Measurements from ENCODE around the gene UBE3D. TPM values are rescaled to one million over a fixed set of nuclear protein-coding genes. Genes with fewer than 3 reads are reported as not detected.
A peak's percentile ranks its signal among the peaks of the same experiment; 100 is the strongest.

Gene UBE3D
- total and polyA plus RNA-seq, 2 experiments from 2014 or later, result 17.5 to 31.4 TPM

- TF ChIP-seq CTCF (conservative IDR thresholded peaks at IDR 0.05; ENCODE audit: low read depth in 2 of 2) (no peak), STAT1 (IDR thresholded peaks at IDR 0.05; ENCODE audit: unreplicated experiment) (no peak)
Observed at GRCh38 chr6:82921258-82921657, 144.4 kb downstream of the UBE3D start (continued).

DNA sequence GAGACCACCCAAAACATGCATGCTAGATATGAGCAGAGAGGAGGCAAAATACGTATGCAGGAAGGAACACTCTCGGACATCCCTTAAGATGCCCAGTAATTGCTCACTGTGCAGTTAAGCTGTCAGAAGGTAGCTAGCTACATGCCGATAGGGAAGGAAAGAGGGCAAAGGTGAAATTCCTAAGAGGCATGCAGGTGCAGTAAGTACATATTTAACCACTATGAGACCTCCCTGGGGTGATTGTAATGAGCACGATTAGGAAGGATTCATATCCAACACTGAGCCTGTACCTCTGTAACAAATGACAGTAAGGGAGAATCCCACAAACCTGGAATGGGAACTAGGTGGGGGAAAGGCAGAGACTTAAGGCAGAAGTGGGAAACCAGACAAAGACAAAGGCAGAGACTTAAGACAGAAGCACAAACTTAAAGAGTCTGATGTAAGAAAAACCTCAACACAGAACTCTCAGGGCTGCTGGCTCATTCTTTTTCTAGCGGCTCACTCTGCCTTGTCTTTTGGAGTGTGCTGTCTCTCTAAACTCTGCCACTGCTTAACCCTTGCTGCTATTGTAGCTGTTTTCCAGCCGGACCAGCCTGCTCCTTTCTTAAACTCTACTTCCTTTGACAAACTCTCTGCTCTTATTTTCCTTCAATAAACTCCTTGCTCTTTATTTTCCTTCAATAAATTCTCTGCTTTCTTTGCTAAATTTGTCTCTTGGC is 148.1 kb downstream of the UBE3D start:
- H3K4me2 ChIP-seq, result no peak overlapping the region
- peak; percentile 12 for DNase-seq (ENCODE audit: low spot score)
- H3K4me1 Mint-ChIP-seq, result peaks cover 8% of the 10 kb centered on the region; the same call in 2 of the 3 replicates
- H3K4me3 ChIP-seq, result no peak overlapping the region
- H3F3A ChIP-seq (replicated peaks; ENCODE audit: low read depth), result no peaks in the 10 kb centered on the region
- peaks cover 14% of the 10 kb centered on the region for H3K9me3 Mint-ChIP-seq
- peaks cover 36% of the 10 kb centered on the region for H3K36me3 Mint-ChIP-seq (ENCODE audit: low read depth)
- no peak; the same call in 2 of the 3 replicates for ATAC-seq
- H4K20me1 ChIP-seq (replicated peaks; ENCODE audit: insufficient read depth), result no peaks in the 10 kb centered on the region
- 0 out of 2 replicates have a peak, but pooled peaks cover 7% of the 10 kb centered on the region for H3K36me3 ChIP-seq (ENCODE audit: insufficient read depth)
- no peaks in the 10 kb centered on the region for H3K27me3 ChIP-seq (ENCODE audit: insufficient read depth)
- no peak overlapping the region for H3K27ac ChIP-seq (ENCODE audit: low read depth)
- TF ChIP-seq STAT1 (IDR thresholded peaks at IDR 0.05; ENCODE audit: unreplicated experiment) (no peak), EZH2 (IDR thresholded peaks at IDR 0.05; ENCODE audit: low read depth, unreplicated experiment) (no peak), ZNF114 (CRISPR knock-in tag; IDR thresholded peaks at IDR 0.05) (no peak), ETS1 (IDR thresholded peaks at IDR 0.05) (no peak), ZNF331 (CRISPR knock-in tag; IDR thresholded peaks at IDR 0.05; ENCODE audit: low read depth) (no peak), CTCF (conservative IDR thresholded peaks at IDR 0.05; ENCODE audit: low read depth in 2 of 2) (no peak), NANOG (IDR thresholded peaks at IDR 0.05; ENCODE audit: borderline replicate concordance) (no peak), CREB1 (CRISPR knock-in tag; IDR thresholded peaks at IDR 0.05; ENCODE audit: low read depth) (no peak), JUNB (IDR thresholded peaks at IDR 0.05; ENCODE audit: unreplicated experiment) (no peak), EZH2phosphoT487 (IDR thresholded peaks at IDR 0.05; ENCODE audit: unreplicated experiment) (no peak)
- TF ChIP-seq, protein P1, sequence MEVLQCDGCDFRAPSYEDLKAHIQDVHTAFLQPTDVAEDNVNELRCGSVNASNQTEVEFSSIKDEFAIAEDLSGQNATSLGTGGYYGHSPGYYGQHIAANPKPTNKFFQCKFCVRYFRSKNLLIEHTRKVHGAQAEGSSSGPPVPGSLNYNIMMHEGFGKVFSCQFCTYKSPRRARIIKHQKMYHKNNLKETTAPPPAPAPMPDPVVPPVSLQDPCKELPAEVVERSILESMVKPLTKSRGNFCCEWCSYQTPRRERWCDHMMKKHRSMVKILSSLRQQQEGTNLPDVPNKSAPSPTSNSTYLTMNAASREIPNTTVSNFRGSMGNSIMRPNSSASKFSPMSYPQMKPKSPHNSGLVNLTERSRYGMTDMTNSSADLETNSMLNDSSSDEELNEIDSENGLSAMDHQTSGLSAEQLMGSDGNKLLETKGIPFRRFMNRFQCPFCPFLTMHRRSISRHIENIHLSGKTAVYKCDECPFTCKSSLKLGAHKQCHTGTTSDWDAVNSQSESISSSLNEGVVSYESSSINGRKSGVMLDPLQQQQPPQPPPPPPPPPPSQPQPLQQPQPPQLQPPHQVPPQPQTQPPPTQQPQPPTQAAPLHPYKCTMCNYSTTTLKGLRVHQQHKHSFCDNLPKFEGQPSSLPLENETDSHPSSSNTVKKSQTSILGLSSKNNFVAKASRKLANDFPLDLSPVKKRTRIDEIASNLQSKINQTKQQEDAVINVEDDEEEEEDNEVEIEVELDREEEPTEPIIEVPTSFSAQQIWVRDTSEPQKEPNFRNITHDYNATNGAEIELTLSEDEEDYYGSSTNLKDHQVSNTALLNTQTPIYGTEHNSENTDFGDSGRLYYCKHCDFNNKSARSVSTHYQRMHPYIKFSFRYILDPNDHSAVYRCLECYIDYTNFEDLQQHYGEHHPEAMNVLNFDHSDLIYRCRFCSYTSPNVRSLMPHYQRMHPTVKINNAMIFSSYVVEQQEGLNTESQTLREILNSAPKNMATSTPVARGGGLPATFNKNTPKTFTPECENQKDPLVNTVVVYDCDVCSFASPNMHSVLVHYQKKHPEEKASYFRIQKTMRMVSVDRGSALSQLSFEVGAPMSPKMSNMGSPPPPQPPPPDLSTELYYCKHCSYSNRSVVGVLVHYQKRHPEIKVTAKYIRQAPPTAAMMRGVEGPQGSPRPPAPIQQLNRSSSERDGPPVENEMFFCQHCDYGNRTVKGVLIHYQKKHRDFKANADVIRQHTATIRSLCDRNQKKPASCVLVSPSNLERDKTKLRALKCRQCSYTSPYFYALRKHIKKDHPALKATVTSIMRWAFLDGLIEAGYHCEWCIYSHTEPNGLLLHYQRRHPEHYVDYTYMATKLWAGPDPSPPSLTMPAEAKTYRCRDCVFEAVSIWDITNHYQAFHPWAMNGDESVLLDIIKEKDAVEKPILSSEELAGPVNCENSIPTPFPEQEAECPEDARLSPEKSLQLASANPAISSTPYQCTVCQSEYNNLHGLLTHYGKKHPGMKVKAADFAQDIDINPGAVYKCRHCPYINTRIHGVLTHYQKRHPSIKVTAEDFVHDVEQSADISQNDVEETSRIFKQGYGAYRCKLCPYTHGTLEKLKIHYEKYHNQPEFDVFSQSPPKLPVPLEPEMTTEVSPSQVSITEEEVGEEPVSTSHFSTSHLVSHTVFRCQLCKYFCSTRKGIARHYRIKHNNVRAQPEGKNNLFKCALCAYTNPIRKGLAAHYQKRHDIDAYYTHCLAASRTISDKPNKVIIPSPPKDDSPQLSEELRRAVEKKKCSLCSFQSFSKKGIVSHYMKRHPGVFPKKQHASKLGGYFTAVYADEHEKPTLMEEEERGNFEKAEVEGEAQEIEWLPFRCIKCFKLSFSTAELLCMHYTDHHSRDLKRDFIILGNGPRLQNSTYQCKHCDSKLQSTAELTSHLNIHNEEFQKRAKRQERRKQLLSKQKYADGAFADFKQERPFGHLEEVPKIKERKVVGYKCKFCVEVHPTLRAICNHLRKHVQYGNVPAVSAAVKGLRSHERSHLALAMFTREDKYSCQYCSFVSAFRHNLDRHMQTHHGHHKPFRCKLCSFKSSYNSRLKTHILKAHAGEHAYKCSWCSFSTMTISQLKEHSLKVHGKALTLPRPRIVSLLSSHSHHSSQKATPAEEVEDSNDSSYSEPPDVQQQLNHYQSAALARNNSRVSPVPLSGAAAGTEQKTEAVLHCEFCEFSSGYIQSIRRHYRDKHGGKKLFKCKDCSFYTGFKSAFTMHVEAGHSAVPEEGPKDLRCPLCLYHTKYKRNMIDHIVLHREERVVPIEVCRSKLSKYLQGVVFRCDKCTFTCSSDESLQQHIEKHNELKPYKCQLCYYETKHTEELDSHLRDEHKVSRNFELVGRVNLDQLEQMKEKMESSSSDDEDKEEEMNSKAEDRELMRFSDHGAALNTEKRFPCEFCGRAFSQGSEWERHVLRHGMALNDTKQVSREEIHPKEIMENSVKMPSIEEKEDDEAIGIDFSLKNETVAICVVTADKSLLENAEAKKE (CRISPR knock-in tag; IDR thresholded peaks at IDR 0.05), result no peak
- H3K27me3 Mint-ChIP-seq (ENCODE audit: insufficient read depth, low read depth, poor library complexity), result peaks cover 3% of the 10 kb centered on the region
- no peaks in the 10 kb centered on the region for H3K79me2 ChIP-seq (replicated peaks; ENCODE audit: insufficient read depth)
- H3K27ac Mint-ChIP-seq, result no peak overlapping the region
- H3K4me3 Mint-ChIP-seq, result no peak overlapping the region
- H3K9me2 ChIP-seq (ENCODE audit: insufficient read depth), result no peaks in the 10 kb centered on the region
- no peaks in the 10 kb centered on the region for H3K4me1 ChIP-seq (ENCODE audit: insufficient read depth)
- no peak overlapping the region for H2AFZ ChIP-seq
